GM12865 (cell line): Measurements from ENCODE around the gene DIP2C.

ENCODE experiments used
- DNase-seq: peaks from one replicate; pipeline ENCODE4 v3.0.0; 2010; ENCODE audit warnings: low read depth
- H3K4me3 ChIP-seq: 2 replicates; pipeline ENCODE4 v1.5.1; 2011; ENCODE audit warnings: mild to moderate bottlenecking, low read depth, low read length, control low read depth
- CTCF ChIP-seq: IDR thresholded peaks from 2 replicates; pipeline ENCODE4 v1.5.1; 2011; ENCODE audit warnings: low read length, control low read depth, low read depth, inconsistent platforms; ENCODE audit not compliant: insufficient read depth; ENCODE audit errors: missing control alignments

Gene DIP2C

GRCh38 chr10:520402-520787 is 169.1 kb downstream of the DIP2C start:
- no peak for TF ChIP-seq CTCF
- no peak for DNase-seq
- H3K4me3 ChIP-seq: no peak overlapping the region

- no peak overlapping the region for H3K4me3 ChIP-seq
- no peak for TF ChIP-seq CTCF
- no peak for DNase-seq
Observed at GRCh38 chr10:519716-520401, 169.6 kb downstream of the DIP2C start.

GRCh38 chr10:519055-519715 is 170.3 kb downstream of the DIP2C start:
- H3K4me3 ChIP-seq: no peak overlapping the region
- no peak for DNase-seq
- TF ChIP-seq CTCF: no peak

GRCh38 chr10:517872-518475 is 171.5 kb downstream of the DIP2C start:
- no peak for TF ChIP-seq CTCF
- no peak for DNase-seq
- no peak overlapping the region for H3K4me3 ChIP-seq

- no peak for DNase-seq
- no peak for TF ChIP-seq CTCF
Observed at GRCh38 chr10:517241-517830, 172.1 kb downstream of the DIP2C start.

GRCh38 chr10:516764-517163 is 172.7 kb downstream of the DIP2C start:
- DNase-seq: no peak
- no peak for TF ChIP-seq CTCF
- H3K4me3 ChIP-seq: no peak overlapping the region

More at GRCh38 chr10:517241-517830, 172.1 kb downstream of the DIP2C start:
- H3K4me3 ChIP-seq: no peak overlapping the region

- peak; percentile 84 for DNase-seq
- no peak overlapping the region for H3K4me3 ChIP-seq
- no peak for TF ChIP-seq CTCF
Observed at GRCh38 chr10:515674-516073, 173.8 kb downstream of the DIP2C start.
